Sigmoid colon (tissue), 7 donors: ENCODE results near the gene ATXN7L2. TPM values are rescaled to one million over a fixed set of nuclear protein-coding genes. Genes with fewer than 3 reads are reported as not detected.
"Not testable (repeated sequence)": the region's sequence is repeated elsewhere in the genome, so short reads cannot be mapped to it uniquely, and the experiment has no call there.

Source experiments
- DNase-seq: peaks from one replicate; pipeline ENCODE4 v3.0.0-alpha.2; 2019
- H3K27ac ChIP-seq, 4 donors: fragments of 200-600 bp; sonication (generic); one replicate each; pipeline ENCODE4 v1.5.1; 2016 to 2019; ENCODE audit warnings: mild to moderate bottlenecking in 1 of 4
- H3K27me3 ChIP-seq, 3 donors: fragments of 200-600 bp; sonication (generic); one replicate each; pipeline ENCODE4 v1.5.1; 2019; ENCODE audit warnings: mild to moderate bottlenecking in 1 of 3
- H3K36me3 ChIP-seq, 4 donors: fragments of 200-600 bp; sonication (generic); one replicate each; pipeline ENCODE4 v1.5.1; 2016 to 2019
- H3K4me1 ChIP-seq, 4 donors: fragments of 200-600 bp; sonication (generic); one replicate each; pipeline ENCODE4 v1.5.1; 2017 to 2019
- H3K4me3 ChIP-seq, 4 donors: fragments of 200-600 bp; sonication (generic); one replicate each; pipeline ENCODE4 v1.5.1; 2017 to 2019; ENCODE audit warnings: mild to moderate bottlenecking in 2 of 4, moderate library complexity in 1 of 4
- H3K9me3 ChIP-seq, 4 donors: fragments of 200-600 bp in 3 of 4; sonication (generic) in 3 of 4; one replicate each; pipeline versions ENCODE4 v1.5.1 to v1.6.1; 2013 to 2019
- EP300 ChIP-seq, 4 donors: sonication (generic); formaldehyde crosslinking; IDR thresholded peaks; one replicate each; pipeline ENCODE4 v1.6.1; 2017; ENCODE audit warnings: antibody characterized with exemption in 4 of 4
- POLR2A ChIP-seq, 2 donors: fragments of 450-650 bp; IDR thresholded peaks; one replicate each; pipeline ENCODE4 v1.6.1; 2016; ENCODE audit warnings: antibody characterized with exemption in 2 of 2, mild to moderate bottlenecking in 2 of 2, moderate library complexity in 2 of 2
- POLR2AphosphoS5 ChIP-seq, 4 donors: sonication (generic); formaldehyde crosslinking; IDR thresholded peaks; one replicate each; pipeline ENCODE4 v1.6.1; 2017; ENCODE audit warnings: antibody characterized with exemption in 4 of 4
- whole genome bisulfite sequencing, 2 donors: extraction: QIAGEN DNeasy Blood & Tissue Kit; methylation state at CpG; one replicate each; pipeline ENCODE4 v1.1.7; 2013; 5-methylcytosine and 5-hydroxymethylcytosine counted together
- intact Hi-C: fragments of 100-400 bp; cut with DNase I; formaldehyde crosslinking; loops from one replicate; pipeline ENCODE4 v1.15.1; 2023
- polyA plus RNA-seq, 3 donors: library from polyadenylated mRNA; stranded (reverse); fragments of 200-250 nt; gene quantifications; one replicate each; pipeline ENCODE4 v1.2.3, GENCODE V29; 2013
- total RNA-seq, 4 donors: library from RNA; depleted of rRNA; stranded (reverse); fragments of >200 nt; gene quantifications; one replicate each; pipeline ENCODE4 v1.1.0, GENCODE V29; 2016
- TF ChIP-seq, protein P1 (sequence below), 4 experiments: fragments of 450-650 bp in 3 of 4; fragments of 200-600 bp in 1 of 4; IDR thresholded peaks; one replicate each; pipeline ENCODE4 v1.5.1; 2016 to 2019; ENCODE audit warnings: antibody characterized with exemption in 4 of 4, mild to moderate bottlenecking in 3 of 4, moderate library complexity in 2 of 4
- donor health status: healthy with polysubstance abuse.
- donor health status: Bipolar disorder and iron deficiency.
- donor health status: healthy.

The ATXN7L2 gene
- total and polyA plus RNA-seq, 7 donors, result 1.8 to 12.2 (median 2.5) TPM

- Histone ChIP-seq H3K36me3 (no peaks in the 10 kb centered on the region), H3K4me3 (no peak overlapping the region), H3K27ac (peak overlapping the region in 3 of 4 donors; percentile 63 to 85 (median 82)), H3K4me1 (peaks cover 0 to 34% (median 24%) of the 10 kb centered on the region in 4 donors), H3K9me3 (no peaks in the 10 kb centered on the region), H3K27me3 (no peaks in the 10 kb centered on the region)
- no peak for DNase-seq
- intact Hi-C loops, result no loop called here
- TF ChIP-seq, protein P1, sequence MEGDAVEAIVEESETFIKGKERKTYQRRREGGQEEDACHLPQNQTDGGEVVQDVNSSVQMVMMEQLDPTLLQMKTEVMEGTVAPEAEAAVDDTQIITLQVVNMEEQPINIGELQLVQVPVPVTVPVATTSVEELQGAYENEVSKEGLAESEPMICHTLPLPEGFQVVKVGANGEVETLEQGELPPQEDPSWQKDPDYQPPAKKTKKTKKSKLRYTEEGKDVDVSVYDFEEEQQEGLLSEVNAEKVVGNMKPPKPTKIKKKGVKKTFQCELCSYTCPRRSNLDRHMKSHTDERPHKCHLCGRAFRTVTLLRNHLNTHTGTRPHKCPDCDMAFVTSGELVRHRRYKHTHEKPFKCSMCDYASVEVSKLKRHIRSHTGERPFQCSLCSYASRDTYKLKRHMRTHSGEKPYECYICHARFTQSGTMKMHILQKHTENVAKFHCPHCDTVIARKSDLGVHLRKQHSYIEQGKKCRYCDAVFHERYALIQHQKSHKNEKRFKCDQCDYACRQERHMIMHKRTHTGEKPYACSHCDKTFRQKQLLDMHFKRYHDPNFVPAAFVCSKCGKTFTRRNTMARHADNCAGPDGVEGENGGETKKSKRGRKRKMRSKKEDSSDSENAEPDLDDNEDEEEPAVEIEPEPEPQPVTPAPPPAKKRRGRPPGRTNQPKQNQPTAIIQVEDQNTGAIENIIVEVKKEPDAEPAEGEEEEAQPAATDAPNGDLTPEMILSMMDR (IDR thresholded peaks at IDR 0.05), result no peak
- no peak for TF ChIP-seq POLR2A (IDR thresholded peaks at IDR 0.05)
- no peak for TF ChIP-seq EP300 (IDR thresholded peaks at IDR 0.05)
- TF ChIP-seq POLR2AphosphoS5 (IDR thresholded peaks at IDR 0.05), result no peak
- 92 to 97% methylated on average over 1 of the region's 1 CpG for WGBS, 2 donors
Observed at GRCh38 chr1:109468061-109468460, 15.6 kb upstream of the ATXN7L2 start.

DNA sequence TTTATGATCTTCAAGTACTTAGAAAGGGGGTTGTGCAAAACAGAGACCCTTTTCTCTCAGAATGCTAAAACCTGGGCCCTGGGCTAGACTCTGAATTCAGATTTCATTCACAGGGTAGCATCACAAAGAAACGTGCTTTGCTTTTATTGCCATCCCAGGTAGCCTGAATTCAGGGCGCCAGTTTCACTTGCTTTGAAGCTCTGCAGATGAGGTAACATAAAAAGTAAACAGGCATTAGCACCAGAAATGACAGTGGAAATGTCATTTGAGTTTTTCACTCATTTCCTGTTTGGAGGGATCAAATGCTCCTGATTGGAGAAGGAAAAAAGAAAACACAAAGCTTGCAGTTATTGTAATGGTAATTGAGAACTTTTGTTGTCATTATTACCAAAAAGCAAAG lies 14.8 kb upstream of the ATXN7L2 start:
- intact Hi-C loops, result no loop called here

DNA sequence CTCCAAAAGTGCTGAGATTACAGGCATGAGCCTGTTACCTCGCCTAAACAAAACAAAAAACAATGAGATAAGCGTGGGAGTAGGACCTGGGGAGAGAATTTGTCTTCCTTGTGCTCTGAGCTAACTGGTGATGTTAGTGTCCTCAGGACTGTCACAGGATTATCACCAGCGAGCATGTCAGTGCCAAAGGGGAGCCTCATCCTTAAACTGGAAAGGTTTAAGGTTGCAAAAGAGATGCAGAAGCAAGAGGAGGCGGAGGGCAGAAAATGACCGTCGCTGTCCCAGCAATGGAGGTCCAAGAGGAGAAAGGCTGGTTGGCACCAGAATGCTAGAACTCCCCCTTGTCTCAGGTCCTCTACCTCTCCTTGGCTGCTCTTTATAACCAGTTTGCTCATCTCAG lies 13.5 kb upstream of the ATXN7L2 start:
- Histone ChIP-seq H3K36me3 (no peaks in the 10 kb centered on the region), H3K4me3 (no peak overlapping the region), H3K9me3 (no peaks in the 10 kb centered on the region), H3K27ac (no peak overlapping the region), H3K4me1 (peaks cover 0 to 27% (median 14%) of the 10 kb centered on the region in 4 donors), H3K27me3 (no peaks in the 10 kb centered on the region)
- intact Hi-C loops, result no loop called here
- no peak for TF ChIP-seq EP300 (IDR thresholded peaks at IDR 0.05)
- no peak for TF ChIP-seq POLR2AphosphoS5 (IDR thresholded peaks at IDR 0.05)
- TF ChIP-seq, protein P1 (IDR thresholded peaks at IDR 0.05), result no peak
- no peak for TF ChIP-seq POLR2A (IDR thresholded peaks at IDR 0.05)
- no peak for DNase-seq
- 56 to 62% methylated on average over 6 of the region's 6 CpGs for WGBS, 2 donors

More for the DNA sequence above, 14.8 kb upstream of the ATXN7L2 start:
- no peak overlapping the region for H3K4me3 ChIP-seq
- H3K27me3 ChIP-seq, result no peaks in the 10 kb centered on the region
- H3K4me1 ChIP-seq, result peaks cover 0 to 34% (median 24%) of the 10 kb centered on the region in 4 donors
- TF ChIP-seq POLR2AphosphoS5 (IDR thresholded peaks at IDR 0.05) (no peak), POLR2A (IDR thresholded peaks at IDR 0.05) (no peak), EP300 (IDR thresholded peaks at IDR 0.05) (no peak)
- TF ChIP-seq, protein P1 (IDR thresholded peaks at IDR 0.05), result no peak
- 5 to 14% methylated on average over 2 of the region's 2 CpGs for WGBS, 2 donors
- no peak for DNase-seq
- no peaks in the 10 kb centered on the region for H3K9me3 ChIP-seq
- H3K27ac ChIP-seq, result no peak overlapping the region
- no peaks in the 10 kb centered on the region for H3K36me3 ChIP-seq

DNA sequence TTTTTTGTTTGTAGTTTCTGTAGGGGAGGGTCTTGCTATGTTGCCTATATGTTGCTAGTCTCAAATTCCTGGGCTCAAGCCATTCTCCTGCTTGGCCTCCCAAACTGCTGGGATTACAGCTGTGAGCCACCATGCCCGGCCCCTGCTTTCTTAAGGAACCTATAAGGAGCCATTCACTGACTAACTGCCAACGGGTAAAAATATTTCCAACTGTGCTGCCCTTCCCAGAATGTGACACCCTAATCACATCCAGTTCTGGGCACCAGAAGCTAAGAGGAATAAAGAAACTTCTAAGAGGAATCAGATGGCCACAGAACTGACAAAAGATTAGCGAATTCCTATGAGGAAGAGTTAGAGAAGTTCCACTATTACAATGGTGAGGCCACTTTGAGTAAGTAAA lies 10.9 kb upstream of the ATXN7L2 start:
- H3K4me3 ChIP-seq, result no peak overlapping the region
- H3K4me1 ChIP-seq, result peaks cover 0 to 7% (median 0%) of the 10 kb centered on the region in 4 donors
- WGBS, 2 donors, result 63 to 77% methylated on average over 3 of the region's 3 CpGs
- no peak for DNase-seq
- no peaks in the 10 kb centered on the region for H3K9me3 ChIP-seq
- H3K36me3 ChIP-seq, result peaks cover 0 to 14% (median 0%) of the 10 kb centered on the region in 4 donors
- no peaks in the 10 kb centered on the region for H3K27me3 ChIP-seq
- TF ChIP-seq EP300 (IDR thresholded peaks at IDR 0.05), result no peak
- no peak for TF ChIP-seq POLR2AphosphoS5 (IDR thresholded peaks at IDR 0.05)
- no peak for TF ChIP-seq POLR2A (IDR thresholded peaks at IDR 0.05)
- TF ChIP-seq, protein P1 (IDR thresholded peaks at IDR 0.05), result no peak
- intact Hi-C loops, result no loop called here
- no peak overlapping the region for H3K27ac ChIP-seq

DNA sequence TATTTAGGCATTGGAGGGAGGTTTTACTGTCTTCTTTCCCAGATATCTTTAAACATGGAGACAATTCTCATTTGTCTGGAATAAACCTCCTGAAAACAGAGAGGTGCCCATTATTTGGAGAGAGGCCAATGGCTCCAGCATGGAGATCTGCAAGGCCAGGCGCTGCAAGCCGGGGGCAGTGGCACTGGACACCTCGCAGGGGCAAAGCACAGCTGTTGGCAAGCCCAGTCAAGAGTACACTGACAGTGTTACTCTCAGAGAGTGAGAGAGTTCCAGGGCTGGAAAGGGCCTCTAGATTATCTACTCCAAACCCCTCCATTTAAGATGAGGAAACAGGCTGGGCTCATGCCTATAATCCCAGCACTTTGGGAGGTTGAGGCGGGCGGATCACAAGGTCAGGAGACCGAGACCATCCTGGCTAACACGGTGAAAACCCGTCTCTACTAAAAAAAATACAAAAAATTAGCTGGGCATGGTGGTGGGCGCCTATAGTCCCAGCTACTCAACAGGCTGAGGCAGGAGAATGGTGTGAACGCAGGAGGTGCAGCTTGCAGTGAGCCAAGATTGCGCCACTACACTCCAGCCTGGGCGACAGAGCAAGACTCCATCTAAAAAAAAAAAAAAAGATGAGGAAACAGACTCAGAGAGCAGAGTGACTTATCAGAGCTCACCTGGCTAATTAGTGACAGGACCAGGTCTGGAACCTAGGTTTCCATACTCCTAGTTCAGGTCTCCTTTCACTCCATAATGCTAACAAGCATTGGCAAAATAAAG lies 10.2 kb upstream of the ATXN7L2 start:
- H3K4me3 ChIP-seq, intact Hi-C loops, H3K27ac ChIP-seq, H3K4me1 ChIP-seq, H3K9me3 ChIP-seq, DNase-seq, H3K27me3 ChIP-seq: not testable (repeated sequence)
- peaks cover 0 to 20% (median 0%) of the 10 kb centered on the region in 4 donors for H3K36me3 ChIP-seq
- WGBS, 2 donors, result 82 to 90% methylated on average over 12 of the region's 12 CpGs
